HepG2 (cell line): ENCODE results near the gene NUDT1.

ENCODE experiments used
- CEBPB ChIP-seq: IDR thresholded peaks from 2 replicates; pipeline ENCODE4 v1.6.1; 2011; ENCODE audit warnings: low read depth, low read length, improper control_type of control experiment, borderline replicate concordance
- CHCHD3 ChIP-seq: sonication (generic); formaldehyde crosslinking; IDR thresholded peaks from 2 replicates; pipeline ENCODE4 v1.8.0; 2022; ENCODE audit warnings: mild to moderate bottlenecking, missing genetic modification reagents, moderate library complexity
- ELF3 ChIP-seq: IDR thresholded peaks from 2 replicates; pipeline ENCODE4 v1.6.1; 2016; ENCODE audit warnings: missing genetic modification reagents, missing compliant biosample characterization
- FOSL1 ChIP-seq: sonication (generic); formaldehyde crosslinking; IDR thresholded peaks from 2 replicates; pipeline ENCODE4 v1.9.0; 2021; ENCODE audit warnings: missing genetic modification reagents, borderline replicate concordance
- FOXK2 ChIP-seq: fragments of 450-650 bp; IDR thresholded peaks from 2 replicates; pipeline ENCODE4 v1.6.1; 2016
- JUN ChIP-seq: sonication (generic); formaldehyde crosslinking; IDR thresholded peaks from 2 replicates; pipeline ENCODE4 v1.4.0; 2020; ENCODE audit warnings: mild to moderate bottlenecking, missing genetic modification reagents
- KDM6A ChIP-seq: IDR thresholded peaks from 2 replicates; pipeline ENCODE4 v1.6.1; 2016; ENCODE audit warnings: low read depth
- NR3C1 ChIP-seq: sonication (generic); formaldehyde crosslinking; IDR thresholded peaks from 2 replicates; pipeline ENCODE4 v1.4.0; 2020; ENCODE audit warnings: missing genetic modification reagents
- SIN3A ChIP-seq: IDR thresholded peaks from 2 replicates; pipeline ENCODE4 v1.6.1; 2011; ENCODE audit warnings: low read depth, mild to moderate bottlenecking, control low read depth, low read length, borderline replicate concordance
- STAT6 ChIP-seq: sonication (generic); formaldehyde crosslinking; IDR thresholded peaks from 2 replicates; pipeline ENCODE4 v1.4.0; 2020; ENCODE audit warnings: missing genetic modification reagents, mild to moderate bottlenecking, borderline replicate concordance

- TF ChIP-seq CHCHD3 (CRISPR knock-in tag) (no peak), JUN (CRISPR knock-in tag) (no peak), KDM6A (CRISPR knock-in tag) (no peak), ELF3 (CRISPR knock-in tag) (no peak), STAT6 (CRISPR knock-in tag) (no peak), CEBPB (no peak), FOXK2 (no peak), FOSL1 (CRISPR knock-in tag) (no peak), NR3C1 (CRISPR knock-in tag) (no peak), SIN3A (no peak)
Observed at GRCh38 chr7:2269991-2270460, 28.0 kb downstream of the NUDT1 start.
